Peyer's patch (tissue), 4 donors: ENCODE measurements around the gene NOBOX.
"Not testable (repeated sequence)": the region's sequence is repeated elsewhere in the genome, so short reads cannot be mapped to it uniquely, and the experiment has no call there.

Experiments used
- CTCF ChIP-seq, 6 experiments: fragments of 450-650 bp in 4 of 6; fragments of 200-600 bp in 2 of 6; sonication (generic) in 1 of 6; IDR thresholded peaks; one replicate each; pipeline ENCODE4 v1.5.1; 2017 to 2019; ENCODE audit warnings: antibody characterized with exemption in 6 of 6, mild to moderate bottlenecking in 3 of 6, moderate library complexity in 1 of 6
- POLR2A ChIP-seq, 2 donors: fragments of 450-650 bp; IDR thresholded peaks; one replicate each; pipeline ENCODE4 v1.5.1; 2017; ENCODE audit warnings: antibody characterized with exemption in 2 of 2, mild to moderate bottlenecking in 2 of 2, moderate library complexity in 2 of 2

GRCh38 chr7:144355176-144355822 lies 48.2 kb downstream of the NOBOX start, which contains the start of gene ARHGEF5:
- TF ChIP-seq CTCF, POLR2A (IDR thresholded peaks at IDR 0.05): not testable (repeated sequence)
